Parathyroid adenoma (tissue), 2 donors: Measurements from ENCODE around the gene TMC4.
A peak's percentile ranks its signal among the peaks of the same experiment; 100 is the strongest.

Experiments used
- H2AFZ ChIP-seq: fragments of 300-600 bp; sonication (generic); one replicate; pipeline ENCODE4 v1.7.0; 2017; ENCODE audit warnings: antibody characterized with exemption, mild to moderate bottlenecking
- H3K27ac ChIP-seq: fragments of 300-600 bp; sonication (generic); one replicate; pipeline ENCODE4 v1.7.0; 2017
- H3K27me3 ChIP-seq: fragments of 300-600 bp; sonication (generic); one replicate; pipeline ENCODE4 v1.7.0; 2017; ENCODE audit warnings: low read length; ENCODE audit not compliant: control insufficient read depth, insufficient read depth
- H3K36me3 ChIP-seq: fragments of 300-600 bp; sonication (generic); one replicate; pipeline ENCODE4 v1.7.0; 2017; ENCODE audit warnings: low read length; ENCODE audit not compliant: control insufficient read depth, insufficient read depth
- H3K4me1 ChIP-seq: fragments of 300-600 bp; sonication (generic); one replicate; pipeline ENCODE4 v1.7.0; 2017; ENCODE audit warnings: control low read depth
- H3K4me2 ChIP-seq: fragments of 300-600 bp; sonication (generic); one replicate; pipeline ENCODE4 v1.7.0; 2017; ENCODE audit warnings: low read length
- H3K4me3 ChIP-seq: fragments of 300-600 bp; sonication (generic); one replicate; pipeline ENCODE4 v1.7.0; 2017; ENCODE audit warnings: low read depth, low read length
- H3K79me2 ChIP-seq: fragments of 300-600 bp; sonication (generic); one replicate; pipeline ENCODE4 v1.7.0; 2017; ENCODE audit warnings: control low read depth
- H3K9ac ChIP-seq: fragments of 300-600 bp; sonication (generic); one replicate; pipeline ENCODE4 v1.7.0; 2017; ENCODE audit warnings: mild to moderate bottlenecking
- H3K9me3 ChIP-seq: fragments of 300-600 bp; sonication (generic); one replicate; pipeline ENCODE4 v1.7.0; 2017; ENCODE audit warnings: low read length; ENCODE audit not compliant: control insufficient read depth
- TF ChIP-seq, protein P1 (sequence below): fragments of 300-600 bp; sonication (generic); IDR thresholded peaks from one replicate; pipeline ENCODE4 v1.7.0; 2017; ENCODE audit warnings: antibody characterized with exemption, mild to moderate bottlenecking
- donor health status: primary hyperparathyroidism.

Gene TMC4

GRCh38 chr19:54162884-54163283 is 10.1 kb downstream of the TMC4 start:
- Histone ChIP-seq H3K9me3 (no peaks in the 10 kb centered on the region), H3K4me2 (peak overlapping the region; percentile 75), H3K27ac (no peak overlapping the region), H3K4me1 (peaks cover 13% of the 10 kb centered on the region), H3K9ac (no peak overlapping the region), H3K4me3 (peak overlapping the region; percentile 42), H3K79me2 (peaks cover 3% of the 10 kb centered on the region), H3K36me3 (no peaks in the 10 kb centered on the region), H3K27me3 (no peaks in the 10 kb centered on the region), H2AFZ (no peak overlapping the region)
- TF ChIP-seq, protein P1, sequence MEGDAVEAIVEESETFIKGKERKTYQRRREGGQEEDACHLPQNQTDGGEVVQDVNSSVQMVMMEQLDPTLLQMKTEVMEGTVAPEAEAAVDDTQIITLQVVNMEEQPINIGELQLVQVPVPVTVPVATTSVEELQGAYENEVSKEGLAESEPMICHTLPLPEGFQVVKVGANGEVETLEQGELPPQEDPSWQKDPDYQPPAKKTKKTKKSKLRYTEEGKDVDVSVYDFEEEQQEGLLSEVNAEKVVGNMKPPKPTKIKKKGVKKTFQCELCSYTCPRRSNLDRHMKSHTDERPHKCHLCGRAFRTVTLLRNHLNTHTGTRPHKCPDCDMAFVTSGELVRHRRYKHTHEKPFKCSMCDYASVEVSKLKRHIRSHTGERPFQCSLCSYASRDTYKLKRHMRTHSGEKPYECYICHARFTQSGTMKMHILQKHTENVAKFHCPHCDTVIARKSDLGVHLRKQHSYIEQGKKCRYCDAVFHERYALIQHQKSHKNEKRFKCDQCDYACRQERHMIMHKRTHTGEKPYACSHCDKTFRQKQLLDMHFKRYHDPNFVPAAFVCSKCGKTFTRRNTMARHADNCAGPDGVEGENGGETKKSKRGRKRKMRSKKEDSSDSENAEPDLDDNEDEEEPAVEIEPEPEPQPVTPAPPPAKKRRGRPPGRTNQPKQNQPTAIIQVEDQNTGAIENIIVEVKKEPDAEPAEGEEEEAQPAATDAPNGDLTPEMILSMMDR = no peak

GRCh38 chr19:54162241-54162805 is 10.6 kb downstream of the TMC4 start:
- no peak overlapping the region for H3K27ac ChIP-seq

DNA sequence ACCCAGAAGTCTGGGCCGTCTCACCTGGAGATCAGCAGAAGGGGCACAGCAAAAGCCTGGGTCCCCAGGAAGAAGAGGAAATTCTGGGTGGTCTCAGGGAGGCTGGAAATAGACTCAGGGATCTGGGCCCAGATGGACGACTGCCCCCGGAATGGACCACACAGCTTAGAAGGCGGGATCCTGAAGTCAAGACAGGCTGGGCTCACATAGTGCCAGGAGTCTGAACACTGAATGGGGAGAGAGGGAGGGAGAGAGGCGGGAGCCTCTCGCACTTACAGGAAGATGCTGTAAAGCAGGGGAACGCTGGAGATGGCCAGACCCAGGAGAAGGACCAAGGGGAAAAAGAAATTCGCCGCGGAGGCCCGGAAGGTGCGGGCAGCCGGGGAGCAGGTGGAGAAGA is 12.1 kb downstream of the TMC4 start:
- no peaks in the 10 kb centered on the region for H3K36me3 ChIP-seq
- peak overlapping the region; percentile 88 for H3K4me3 ChIP-seq
- H3K27ac ChIP-seq = no peak overlapping the region
- no peaks in the 10 kb centered on the region for H3K27me3 ChIP-seq
- H3K4me2 ChIP-seq = peak overlapping the region; percentile 79
- peaks cover 3% of the 10 kb centered on the region for H3K79me2 ChIP-seq
- H3K4me1 ChIP-seq = peaks cover 13% of the 10 kb centered on the region
- TF ChIP-seq, protein P1 = no peak
- H3K9ac ChIP-seq = no peak overlapping the region
- H3K9me3 ChIP-seq = no peaks in the 10 kb centered on the region
- H2AFZ ChIP-seq = no peak overlapping the region

More at GRCh38 chr19:54162241-54162805, 10.6 kb downstream of the TMC4 start:
- Histone ChIP-seq H3K4me3 (peak overlapping the region; percentile 42), H3K4me1 (peaks cover 13% of the 10 kb centered on the region), H3K9me3 (no peaks in the 10 kb centered on the region), H3K36me3 (no peaks in the 10 kb centered on the region), H3K27me3 (no peaks in the 10 kb centered on the region), H2AFZ (no peak overlapping the region), H3K9ac (no peak overlapping the region), H3K4me2 (peak overlapping the region; percentile 75), H3K79me2 (peaks cover 3% of the 10 kb centered on the region)
- TF ChIP-seq, protein P1 = no peak

DNA sequence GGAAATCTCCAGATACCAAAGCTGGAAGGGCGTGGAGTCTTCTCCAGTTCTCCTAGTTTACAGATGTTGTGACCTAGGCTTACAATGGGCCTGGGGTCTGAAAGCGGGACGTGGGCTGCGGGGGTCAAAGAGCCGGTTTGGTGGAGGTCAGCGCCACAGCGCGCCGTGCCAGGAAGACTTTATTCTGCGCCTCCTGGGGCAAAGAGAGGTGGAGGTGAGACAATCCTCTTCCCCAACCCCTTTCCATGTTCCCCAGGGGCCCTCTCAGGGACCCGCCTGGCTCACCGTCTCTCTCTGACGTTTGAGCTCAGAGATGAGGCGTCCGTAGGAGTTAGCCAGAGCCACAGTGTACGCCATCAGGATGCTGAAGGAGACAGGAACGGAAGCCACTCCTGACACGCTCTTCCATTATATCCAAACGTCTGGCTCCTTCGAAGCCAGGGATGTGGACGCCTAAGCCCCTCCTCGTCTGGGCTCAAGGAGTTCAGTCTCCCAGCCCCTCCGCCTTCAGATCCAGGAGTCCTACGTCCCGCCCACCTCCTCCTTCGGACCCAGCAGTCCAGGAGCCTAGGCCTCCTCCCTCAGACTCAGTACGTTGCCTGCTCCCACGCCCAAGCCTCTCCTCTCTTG is 12.7 kb downstream of the TMC4 start:
- H3K4me1 ChIP-seq = peaks cover 13% of the 10 kb centered on the region

More for the DNA sequence above, 12.7 kb downstream of the TMC4 start:
- peak overlapping the region; percentile 94 for H2AFZ ChIP-seq
- TF ChIP-seq, protein P1 = no peak
- H3K79me2 ChIP-seq = peaks cover 3% of the 10 kb centered on the region
- H3K4me3 ChIP-seq = peak overlapping the region; percentile 88
- no peak overlapping the region for H3K9ac ChIP-seq
- H3K27ac ChIP-seq = peak overlapping the region; percentile 70
- no peaks in the 10 kb centered on the region for H3K9me3 ChIP-seq
- H3K36me3 ChIP-seq = no peaks in the 10 kb centered on the region
- H3K27me3 ChIP-seq = no peaks in the 10 kb centered on the region
- peak overlapping the region; percentile 79 for H3K4me2 ChIP-seq
